HEK293 (cell line): ENCODE data around the gene MYZAP.

Experiments
- HOXA7 ChIP-seq: sonication (generic); formaldehyde crosslinking; IDR thresholded peaks from 2 replicates; pipeline ENCODE4 v1.8.1; 2022; ENCODE audit warnings: missing genetic modification reagents, borderline replicate concordance
- PBX3 ChIP-seq: sonication (generic); formaldehyde crosslinking; IDR thresholded peaks from 2 replicates; pipeline ENCODE4 v1.8.1; 2022; ENCODE audit warnings: mild to moderate bottlenecking, moderate library complexity, missing genetic modification reagents
- RBAK ChIP-seq: fragments of 450-650 bp; formaldehyde crosslinking; IDR thresholded peaks from 2 replicates; pipeline ENCODE4 v1.5.1; 2016; ENCODE audit warnings: missing biosample characterization, missing genetic modification characterization
- REST ChIP-seq: fragments of 450-650 bp; formaldehyde crosslinking; IDR thresholded peaks from 2 replicates; pipeline ENCODE4 v1.5.1; 2016; ENCODE audit warnings: missing biosample characterization, missing genetic modification characterization
- ZNF140 ChIP-seq: fragments of 450-650 bp; formaldehyde crosslinking; IDR thresholded peaks from 2 replicates; pipeline ENCODE4 v1.5.1; 2016; ENCODE audit warnings: missing biosample characterization, missing genetic modification characterization
- ZNF274 ChIP-seq, 2 experiments: fragments of 200-500 bp in 1 of 2; fragments of 450-650 bp in 1 of 2; sonication (Bioruptor generic) in 1 of 2; formaldehyde crosslinking in 1 of 2; IDR thresholded peaks; 2 replicates each; pipeline versions ENCODE4 v1.5.1 to v1.6.1; 2014 to 2016; ENCODE audit warnings: borderline replicate concordance in 1 of 2, inconsistent platforms in 1 of 2, low read length in 1 of 2, missing biosample characterization in 1 of 2, missing genetic modification characterization in 1 of 2
- ZNF449 ChIP-seq: fragments of 450-650 bp; formaldehyde crosslinking; IDR thresholded peaks from 2 replicates; pipeline ENCODE4 v1.5.1; 2017; ENCODE audit warnings: missing biosample characterization, mild to moderate bottlenecking, missing genetic modification characterization, moderate library complexity
- ZNF549 ChIP-seq: fragments of 450-650 bp; IDR thresholded peaks from 2 replicates; pipeline ENCODE4 v1.5.1; 2018; ENCODE audit warnings: missing biosample characterization, missing genetic modification characterization, mild to moderate bottlenecking, inconsistent platforms, moderate library complexity
- ZNF558 ChIP-seq: fragments of 450-650 bp; formaldehyde crosslinking; IDR thresholded peaks from 2 replicates; pipeline ENCODE4 v1.5.1; 2016; ENCODE audit warnings: missing biosample characterization, missing genetic modification characterization
- ZNF645 ChIP-seq: fragments of 450-650 bp; formaldehyde crosslinking; IDR thresholded peaks from 2 replicates; pipeline ENCODE4; 2016; ENCODE audit warnings: missing biosample characterization, missing genetic modification characterization
- ZNF707 ChIP-seq: fragments of 450-650 bp; formaldehyde crosslinking; IDR thresholded peaks from 2 replicates; pipeline ENCODE4 v1.5.1; 2016; ENCODE audit warnings: missing biosample characterization, missing genetic modification characterization
- ZNF747 ChIP-seq: fragments of 450-650 bp; formaldehyde crosslinking; IDR thresholded peaks from 2 replicates; pipeline ENCODE4 v1.5.1; 2016; ENCODE audit warnings: missing biosample characterization, missing genetic modification characterization

GRCh38 chr15:57671636-57672035 lies 79.9 kb downstream of the MYZAP start:
- TF ChIP-seq ZNF645 (no peak), ZNF549 (tag by site-specific recombination) (no peak), RBAK (no peak), PBX3 (no peak), ZNF747 (tag by site-specific recombination) (no peak), ZNF558 (tag by site-specific recombination) (no peak), ZNF140 (tag by site-specific recombination) (no peak), HOXA7 (CRISPR knock-in tag) (no peak), ZNF707 (tag by site-specific recombination) (no peak), ZNF449 (tag by site-specific recombination) (no peak), REST (tag by site-specific recombination) (no peak), ZNF274 (IDR thresholded peaks at IDR 0.05; ENCODE audit: low read length) (no peak), ZNF274 (tag by site-specific recombination; IDR thresholded peaks at IDR 0.05; ENCODE audit: borderline replicate concordance) (no peak)
